IMR-90 (cell line): ENCODE measurements around the gene SLIT3. TPM values are rescaled to one million over a fixed set of nuclear protein-coding genes. Genes with fewer than 3 reads are reported as not detected.

Source experiments
- ATAC-seq: fragments of 200-7000 bp; cut with Tn5 transposase; 2 replicates; pipeline ENCODE4 v1.9.1; 2020; ENCODE audit warnings: low read depth, mild to moderate bottlenecking, moderate library complexity
- BruUV-seq: library from RNA; stranded (reverse); fragments of 400-500 nt; replicated peaks from 2 replicates; lab custom pipeline; 2021; lab: Mats Ljungman, UMichigan
- CTCF ChIA-PET: fragments of 300-600 bp; formaldehyde crosslinking; extraction: SDS; loops from one replicate; lab custom pipeline; 2021; ENCODE audit warnings: antibody characterized with exemption; lab: Yijun Ruan, JAX
- POLR2A ChIA-PET: fragments of 300-600 bp; sonication (Branson Sonifier 250); formaldehyde crosslinking; loops from one replicate; lab custom pipeline; 2022; ENCODE audit warnings: antibody characterized with exemption; ENCODE audit not compliant: unreplicated experiment; lab: Charles Lee
- DNase-seq: peaks from one replicate; pipeline ENCODE4 v3.0.0; 2013
- H2AFZ ChIP-seq: replicated peaks from 2 replicates; pipeline ENCODE3; 2013; ENCODE audit warnings: low read length, mild to moderate bottlenecking; ENCODE audit not compliant: poor library complexity
- H2AK5ac ChIP-seq: 2 replicates; pipeline ENCODE4 v1.6.1; 2013; ENCODE audit warnings: low read depth, low read length, inconsistent platforms
- H2AK9ac ChIP-seq: replicated peaks from 2 replicates; pipeline ENCODE3; 2013; ENCODE audit warnings: mild to moderate bottlenecking, low read depth, low read length, moderate library complexity; ENCODE audit not compliant: poor library complexity
- H2BK120ac ChIP-seq: 2 replicates; pipeline ENCODE4 v1.6.1; 2013; ENCODE audit warnings: low read depth, low read length, inconsistent platforms
- H2BK15ac ChIP-seq: 3 replicates; pipeline ENCODE4 v1.6.1; 2013; ENCODE audit warnings: low read depth, low read length, inconsistent platforms
- H2BK20ac ChIP-seq: 2 replicates; pipeline ENCODE4 v1.6.1; 2013; ENCODE audit warnings: low read depth, mild to moderate bottlenecking, inconsistent platforms, low read length, moderate library complexity
- H2BK5ac ChIP-seq: 2 replicates; pipeline ENCODE4 v1.6.1; 2013; ENCODE audit warnings: mild to moderate bottlenecking, low read depth, low read length, inconsistent platforms; ENCODE audit not compliant: poor library complexity, severe bottlenecking
- H3K14ac ChIP-seq: replicated peaks from 2 replicates; pipeline ENCODE4 v1.6.1; 2013; ENCODE audit warnings: low read depth, low read length, inconsistent platforms
- H3K18ac ChIP-seq: 2 replicates; pipeline ENCODE4 v1.6.1; 2013; ENCODE audit warnings: low read depth, low read length, control low read depth
- H3K23ac ChIP-seq: 2 replicates; pipeline ENCODE4 v1.6.1; 2013; ENCODE audit warnings: low read depth, low read length, inconsistent platforms
- H3K27ac ChIP-seq: 2 replicates; pipeline ENCODE4 v1.5.1; 2013; ENCODE audit warnings: mild to moderate bottlenecking, control low read depth, low read length; ENCODE audit not compliant: insufficient read depth
- H3K27me3 ChIP-seq: 2 replicates; pipeline ENCODE4 v1.6.1; 2013; ENCODE audit warnings: low read length; ENCODE audit not compliant: control insufficient read depth, insufficient read depth
- H3K36me3 ChIP-seq: 2 replicates; pipeline ENCODE4 v1.6.1; 2013; ENCODE audit warnings: low read length, mixed read lengths; ENCODE audit not compliant: control insufficient read depth, insufficient read depth
- H3K4ac ChIP-seq: 2 replicates; pipeline ENCODE4 v1.6.1; 2013; ENCODE audit warnings: low read depth, low read length, inconsistent platforms
- H3K4me1 ChIP-seq: 2 replicates; pipeline ENCODE4 v1.6.1; 2013; ENCODE audit warnings: low read length, mixed read lengths; ENCODE audit not compliant: control insufficient read depth, insufficient read depth
- H3K4me2 ChIP-seq: 2 replicates; pipeline ENCODE4 v1.6.1; 2013; ENCODE audit warnings: low read depth, mild to moderate bottlenecking, control low read depth, low read length, moderate library complexity
- H3K4me3 ChIP-seq: 2 replicates; pipeline ENCODE4 v1.5.1; 2013; ENCODE audit warnings: low read depth, mild to moderate bottlenecking, control low read depth, low read length, moderate library complexity; ENCODE audit not compliant: insufficient read depth
- H3K56ac ChIP-seq: 2 replicates; pipeline ENCODE4 v1.6.1; 2013; ENCODE audit warnings: low read length, inconsistent platforms; ENCODE audit not compliant: insufficient read depth; ENCODE audit errors: extremely low read depth
- H3K79me1 ChIP-seq, 2 experiments: 2 replicates each; pipeline ENCODE4 v1.6.1; 2013; ENCODE audit warnings: low read length in 2 of 2, inconsistent platforms in 1 of 2, low read depth in 1 of 2
- H3K9ac ChIP-seq: 2 replicates; pipeline ENCODE4 v1.6.1; 2013; ENCODE audit warnings: low read depth, low read length, control low read depth
- H3K9me1 ChIP-seq: 2 replicates; pipeline ENCODE4 v1.6.1; 2013; ENCODE audit warnings: low read length, inconsistent platforms; ENCODE audit not compliant: insufficient read depth
- H3K9me3 ChIP-seq: 2 replicates; pipeline ENCODE4 v1.6.1; 2013; ENCODE audit warnings: low read length; ENCODE audit not compliant: control insufficient read depth, insufficient read depth
- H4K20me1 ChIP-seq: 2 replicates; pipeline ENCODE4 v1.6.1; 2013; ENCODE audit warnings: low read length, inconsistent platforms; ENCODE audit not compliant: insufficient read depth
- H4K5ac ChIP-seq: 2 replicates; pipeline ENCODE4 v1.6.1; 2013; ENCODE audit warnings: mild to moderate bottlenecking, low read depth, low read length, control low read depth
- H4K8ac ChIP-seq, 2 experiments: 2 replicates each; pipeline ENCODE4 v1.6.1; 2013; ENCODE audit warnings: low read depth in 2 of 2, low read length in 2 of 2, control low read depth in 1 of 2, inconsistent platforms in 1 of 2
- H4K91ac ChIP-seq: 2 replicates; pipeline ENCODE4 v1.6.1; 2013; ENCODE audit warnings: low read depth, low read length, inconsistent platforms; ENCODE audit not compliant: insufficient read depth
- BHLHE40 ChIP-seq: fragments of 150-350 bp; IDR thresholded peaks from 2 replicates; pipeline ENCODE4 v1.6.1; 2016; ENCODE audit warnings: mild to moderate bottlenecking, low read depth, low read length
- CHD1 ChIP-seq: IDR thresholded peaks from 2 replicates; pipeline ENCODE4 v1.6.1; 2012; ENCODE audit warnings: low read depth, low read length, improper control_type of control experiment
- MAFK ChIP-seq: IDR thresholded peaks from 2 replicates; pipeline ENCODE4 v1.6.1; 2012; ENCODE audit warnings: low read depth, low read length, improper control_type of control experiment
- WGBS, 2 experiments: methylation state at CpG; one replicate each; pipeline versions ENCODE4 v1.1.5 to v1.1.7; 2013; ENCODE audit warnings: missing lambda C conversion rate in 2 of 2; ENCODE audit not compliant: insufficient read length in 1 of 2; ENCODE audit errors: extremely low coverage in 2 of 2; 5-methylcytosine and 5-hydroxymethylcytosine counted together
- dilution Hi-C: fragments of 300-500 bp; cut with HindIII; formaldehyde crosslinking; loops from one replicate; pipeline ENCODE4 v1.14.3; 2018; ENCODE audit warnings: low sequenced_read_pairs; ENCODE audit not compliant: unreplicated experiment
- in situ Hi-C: fragments of 300-500 bp; cut with MboI; formaldehyde crosslinking; loops from 3 replicates; pipeline ENCODE4 v1.14.3; 2019; ENCODE audit warnings: low sequenced_read_pairs, inconsistent platforms, mixed read lengths
- intact Hi-C: fragments of 100-400 bp; cut with micrococcal nuclease; formaldehyde crosslinking; loops from 2 replicates; pipeline ENCODE4 v1.10.0; 2022
- polyA plus RNA-seq, 3 experiments: library from polyadenylated mRNA; depleted of rRNA; stranded (reverse); fragments of >200 nt; gene quantifications; 2 replicates each; pipeline ENCODE4 v1.2.3, GENCODE V29; 2012; ENCODE audit warnings: low replicate concordance in 1 of 3
- total RNA-seq: library from RNA; depleted of rRNA; stranded (reverse); fragments of >200 nt; gene quantifications from 2 replicates; pipeline ENCODE4 v1.2.3, GENCODE V29; 2012

Gene SLIT3
- total and polyA plus RNA-seq, 2 of the 4 experiments (the other 2 are of a cell fraction) = 0.18 to 0.50 TPM

DNA sequence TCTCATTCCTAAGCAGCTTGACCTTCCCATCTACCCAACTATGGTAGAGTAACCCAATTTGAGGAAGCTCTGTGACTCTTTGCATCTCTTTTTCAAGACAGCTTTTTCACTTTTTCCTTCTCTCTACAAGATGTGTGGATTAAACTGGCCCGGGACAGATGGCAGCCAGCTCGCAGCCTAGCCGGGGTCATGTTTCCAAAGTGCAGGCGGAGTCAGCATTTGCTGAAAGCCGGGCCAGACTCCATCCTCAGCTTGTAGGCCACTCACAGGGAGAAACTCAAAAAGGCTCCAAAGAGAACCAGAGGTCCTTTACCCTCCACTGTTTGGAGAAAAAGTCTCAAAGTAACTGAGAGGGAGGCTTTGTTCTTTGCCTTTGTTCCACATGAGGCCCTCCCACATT lies 435.0 kb downstream of the SLIT3 start:
- dilution Hi-C loops (no loop called here), intact Hi-C loops (no loop called here), in situ Hi-C loops (no loop called here)
- Histone ChIP-seq H2AFZ (no peak overlapping the region), H3K23ac (no peak overlapping the region), H3K4me2 (no peak overlapping the region), H2BK120ac (no peak overlapping the region), H2BK5ac (no peak overlapping the region), H3K79me1 (no peaks in the 10 kb centered on the region), H2AK9ac (no peak overlapping the region), H3K4ac (no peak overlapping the region), H3K14ac (no peak overlapping the region), H2BK15ac (no peak overlapping the region), H4K20me1 (no peaks in the 10 kb centered on the region), H3K56ac (no peak overlapping the region), H2BK20ac (no peak overlapping the region), H3K9me1 (no peaks in the 10 kb centered on the region), H3K9me3 (no peaks in the 10 kb centered on the region), H3K18ac (no peak overlapping the region), H3K9ac (no peak overlapping the region), H3K4me3 (no peak overlapping the region), H4K8ac (no peak overlapping the region), H4K5ac (no peak overlapping the region), H3K27ac (no peak overlapping the region), H3K36me3 (no peaks in the 10 kb centered on the region), H4K91ac (no peak overlapping the region), H2AK5ac (no peak overlapping the region), H3K4me1 (no peaks in the 10 kb centered on the region), H3K27me3 (no peaks in the 10 kb centered on the region)
- ChIA-PET POLR2A (no interaction called here), CTCF (interaction anchor here (0.6 kb wide), 1 partner anchor 14 kb away, joined by 3 read pairs; no protein-coding TSS in a partner anchor)
- DNase-seq (no peak), ATAC-seq (no peak)
- BruUV-seq = no TSS peak
- TF ChIP-seq BHLHE40 = no peak
- TF ChIP-seq MAFK = no peak
- TF ChIP-seq CHD1 = no peak
- WGBS, 2 experiments = no CpG with 5 or more reads among the region's 5 CpGs
